HG03175 (cell line): ENCODE data around the gene PFDN5.
"Not testable (repeated sequence)": the region's sequence is repeated elsewhere in the genome, so short reads cannot be mapped to it uniquely, and the experiment has no call there.

Experiments
- ATAC-seq: cut with Tn5 transposase; IDR thresholded peaks from one replicate; pipeline ENCODE4 v1.9.1; 2021; ENCODE audit warnings: mild to moderate bottlenecking, moderate library complexity; ENCODE audit not compliant: unreplicated experiment

Gene PFDN5

DNA sequence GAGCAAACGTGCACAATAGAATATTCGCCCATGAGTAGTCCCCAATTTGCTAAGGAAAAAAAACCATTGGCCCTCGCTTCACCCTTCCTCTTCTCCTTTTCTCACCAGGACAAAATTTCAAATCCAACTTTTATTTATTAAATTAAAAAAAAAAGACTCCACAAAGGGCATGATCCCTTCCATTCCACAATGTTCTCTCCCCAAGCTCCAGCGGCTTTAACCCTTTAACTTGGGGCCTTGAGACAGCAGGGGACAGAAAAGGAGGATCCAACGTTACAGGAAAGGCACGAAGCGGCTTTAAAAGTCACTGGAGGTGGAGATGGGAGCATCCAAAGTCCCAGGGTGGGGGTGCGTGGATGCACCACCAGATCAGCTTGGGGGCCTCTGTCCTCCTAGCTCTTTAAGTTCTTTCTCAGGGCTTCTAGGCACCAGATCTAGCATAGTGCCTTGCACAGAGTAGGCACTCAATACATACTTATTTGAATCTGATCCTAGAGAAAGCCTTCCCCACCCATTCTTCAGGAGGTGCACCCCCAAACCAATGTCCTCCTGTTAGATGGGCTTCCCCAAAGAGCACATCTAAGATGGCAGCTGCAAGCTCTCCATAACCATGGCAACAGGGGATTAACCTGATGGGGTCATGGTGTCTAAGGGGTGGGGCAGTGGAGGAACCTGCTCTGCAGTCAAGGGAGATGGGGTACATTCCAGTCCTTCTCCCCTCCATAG lies 31.3 kb downstream of the PFDN5 start:
- ATAC-seq = no peak

DNA sequence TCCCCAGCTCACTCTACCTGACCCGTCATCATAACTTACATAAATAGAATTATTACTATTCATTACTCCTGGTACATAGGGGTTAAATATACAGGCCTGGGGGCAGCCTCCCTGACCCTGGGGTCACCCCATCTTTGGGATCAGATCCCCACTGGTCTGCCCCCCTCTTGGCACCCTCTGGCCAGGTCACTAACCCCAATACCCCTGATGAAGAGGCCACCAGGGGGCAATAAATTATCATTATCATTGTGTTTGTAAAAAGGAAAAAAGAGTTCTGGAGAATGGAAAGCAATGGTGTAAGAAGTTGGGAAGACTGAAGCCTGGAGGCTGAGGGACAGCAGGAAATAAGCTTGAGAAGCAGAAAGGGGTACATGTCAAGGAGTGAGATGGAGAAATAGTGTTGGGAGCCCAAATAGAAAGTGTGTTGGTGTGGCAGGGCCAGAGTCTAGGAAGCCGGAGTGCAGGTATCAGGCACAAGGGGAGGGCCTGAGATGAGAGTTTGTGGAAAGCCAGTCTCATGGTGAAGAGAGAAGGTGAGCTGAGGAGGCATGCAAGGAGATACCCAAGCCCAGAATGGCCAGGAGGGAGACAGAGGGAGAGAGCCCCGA lies 32.2 kb downstream of the PFDN5 start:
- no peak for ATAC-seq

DNA sequence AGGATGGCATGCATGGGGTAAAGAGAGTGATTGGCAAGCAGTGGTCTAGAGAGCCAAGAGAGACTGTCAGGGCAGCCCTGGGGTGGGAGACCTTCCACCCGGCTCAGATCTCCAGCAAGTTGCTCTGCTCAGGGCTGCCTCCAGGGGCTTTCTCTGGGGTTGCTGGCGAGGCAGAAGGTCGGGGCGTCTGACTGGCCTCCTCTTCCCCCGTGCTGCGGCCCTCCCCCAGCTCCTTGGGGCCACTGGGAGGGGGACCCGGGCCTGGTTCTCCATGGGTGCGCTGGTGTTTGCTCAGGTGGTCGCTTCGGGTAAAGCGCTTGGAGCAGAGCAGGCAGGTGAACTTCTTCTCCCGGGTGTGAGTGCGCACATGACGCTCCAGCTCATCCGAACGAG lies 32.7 kb downstream of the PFDN5 start:
- no peak for ATAC-seq

DNA sequence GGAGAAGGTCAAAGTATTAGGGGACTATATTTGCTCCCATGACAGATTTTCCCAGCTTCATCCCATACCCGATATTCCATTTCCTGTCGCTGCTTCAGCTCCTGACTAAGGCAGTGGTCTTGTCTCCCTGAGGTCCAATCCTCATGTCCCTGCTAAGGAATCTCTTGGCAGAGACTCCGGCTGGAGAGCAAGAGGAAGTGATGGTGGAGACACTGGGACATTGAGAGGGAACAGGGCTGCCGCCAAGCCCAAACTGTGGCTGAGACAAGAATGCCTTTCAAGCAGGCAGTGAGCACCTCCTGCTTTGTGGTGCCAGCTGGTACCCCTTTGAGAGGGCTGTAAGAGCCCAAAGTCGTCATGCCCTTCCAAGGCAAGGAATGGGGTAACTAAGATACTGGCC lies 35.3 kb downstream of the PFDN5 start:
- ATAC-seq = no peak

DNA sequence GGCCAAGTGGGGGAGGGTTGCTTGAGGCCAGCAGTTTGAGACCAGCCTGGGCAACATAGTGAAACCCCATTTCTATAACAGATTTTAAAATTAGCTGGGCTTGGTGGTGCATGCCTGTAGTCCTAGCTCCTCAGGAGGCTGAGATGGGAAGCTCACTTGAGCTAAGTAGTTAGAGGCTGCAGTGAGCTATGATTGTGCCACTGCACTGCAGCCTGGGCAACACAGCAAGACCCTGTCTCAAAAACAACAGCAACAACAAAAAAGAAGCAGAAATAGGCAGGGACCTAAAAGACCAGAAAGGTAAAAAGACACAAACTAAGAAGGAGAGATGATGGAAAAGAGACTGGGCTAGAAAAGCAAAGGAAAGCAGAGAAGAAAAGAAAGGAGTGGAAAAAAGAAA lies 37.0 kb downstream of the PFDN5 start:
- ATAC-seq = not testable (repeated sequence)

DNA sequence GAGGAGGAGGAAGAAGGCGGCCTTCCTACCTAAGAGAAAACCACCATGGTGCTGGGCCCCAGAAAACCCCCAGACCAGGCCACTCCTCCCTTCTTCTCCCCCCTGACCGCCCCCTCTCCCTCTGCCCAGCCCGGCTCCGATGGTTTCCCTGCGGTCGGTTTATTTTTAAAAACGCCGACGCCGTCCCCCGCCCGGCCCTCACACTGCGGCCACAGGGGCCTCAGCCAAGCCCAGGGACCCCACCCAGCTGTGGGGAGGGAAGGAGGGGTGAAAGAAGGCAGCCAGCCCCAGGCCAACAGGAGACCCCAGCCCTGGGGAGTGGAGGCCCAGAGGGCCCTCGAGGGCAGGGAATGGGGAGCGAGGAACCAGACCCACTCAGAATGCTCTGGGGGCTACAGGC lies 37.4 kb downstream of the PFDN5 start:
- ATAC-seq = no peak

DNA sequence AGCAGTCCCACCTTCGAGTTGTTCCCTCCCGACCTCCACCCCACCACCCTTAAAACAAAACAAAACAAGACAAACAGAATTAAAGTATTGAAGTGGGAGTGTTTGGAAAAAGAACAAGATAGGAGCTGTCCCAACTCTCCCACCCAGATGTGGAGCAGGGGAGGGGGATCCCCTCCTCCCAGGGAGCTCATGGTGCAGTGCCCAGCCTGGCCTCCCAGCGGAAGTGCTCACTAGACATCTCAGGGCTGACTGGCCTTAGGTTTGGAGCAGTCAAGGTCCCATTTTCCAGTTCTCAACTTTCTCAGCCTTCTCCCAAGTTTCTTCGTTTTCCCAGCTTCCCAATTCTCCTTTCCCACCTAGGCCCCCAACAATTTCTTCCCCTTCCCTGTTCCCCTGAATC lies 37.9 kb downstream of the PFDN5 start:
- no peak for ATAC-seq

DNA sequence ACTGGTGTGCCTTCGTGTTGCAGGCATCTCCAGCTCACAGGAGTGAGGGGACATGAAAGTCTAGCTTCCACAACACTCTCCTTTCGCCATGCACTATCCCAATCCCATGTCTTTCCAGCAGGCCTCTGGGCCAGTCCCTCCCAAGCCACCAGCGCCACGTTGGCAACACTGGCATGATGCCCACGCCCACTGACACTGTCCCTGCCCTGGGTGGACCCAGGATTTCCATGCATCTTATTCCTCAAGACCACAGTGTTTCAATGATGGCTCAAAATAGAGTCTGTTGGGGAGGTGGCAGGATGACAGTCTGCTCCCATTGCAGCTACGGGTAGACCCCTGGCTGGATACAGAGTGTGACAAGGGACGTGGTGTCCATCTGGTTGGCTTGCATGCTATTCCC lies 38.5 kb downstream of the PFDN5 start:
- ATAC-seq = no peak

DNA sequence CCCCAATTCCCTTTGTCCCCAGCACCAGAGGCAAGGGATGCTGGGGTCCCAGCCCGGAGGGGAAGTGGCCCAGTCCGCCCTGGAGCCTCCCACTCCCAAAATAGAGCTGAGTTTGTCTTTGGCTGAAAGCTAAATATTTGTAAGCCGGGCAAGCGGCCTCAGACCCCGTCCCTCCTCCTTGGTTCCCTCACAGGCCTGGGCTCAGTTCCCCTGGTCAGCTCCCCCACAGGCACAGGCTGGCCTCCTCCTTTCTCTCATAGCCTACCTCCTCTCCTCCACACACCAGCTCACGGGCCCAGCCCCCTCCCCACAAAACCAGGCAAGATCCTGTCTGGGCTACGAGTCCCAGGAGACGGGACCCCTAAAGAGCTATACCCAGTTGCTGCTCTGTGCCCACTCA lies 39.5 kb downstream of the PFDN5 start:
- no peak for ATAC-seq

DNA sequence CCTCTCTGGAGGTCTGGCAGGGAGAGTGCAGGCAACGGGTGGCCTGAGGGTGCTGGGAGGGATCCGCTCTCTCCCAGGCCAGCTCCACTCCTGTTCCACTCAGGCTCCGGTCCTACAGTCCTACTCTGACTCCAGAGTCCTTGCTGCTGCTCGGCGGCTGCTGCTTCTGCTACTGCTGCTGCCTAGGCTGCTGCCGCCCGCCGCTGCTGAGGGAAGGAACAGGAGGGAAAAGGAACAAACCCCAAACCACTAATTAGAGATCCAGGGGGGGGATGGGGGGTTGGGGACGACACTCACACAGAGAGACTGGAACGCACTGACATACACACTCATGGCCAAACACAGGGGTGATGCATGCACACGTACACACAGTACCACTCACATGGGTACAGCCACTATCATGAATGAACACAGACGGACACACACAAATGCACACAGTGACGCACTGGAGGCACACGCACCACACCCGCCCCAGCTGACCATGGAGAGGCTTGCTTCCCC lies 40.9 kb downstream of the PFDN5 start, which contains the start of gene SP7:
Gene SP7, minus strand, starts transcription at position 174 of the 501 bp plus-strand sequence. CDS start 708 bp downstream, outside the sequence.
- no peak for ATAC-seq

DNA sequence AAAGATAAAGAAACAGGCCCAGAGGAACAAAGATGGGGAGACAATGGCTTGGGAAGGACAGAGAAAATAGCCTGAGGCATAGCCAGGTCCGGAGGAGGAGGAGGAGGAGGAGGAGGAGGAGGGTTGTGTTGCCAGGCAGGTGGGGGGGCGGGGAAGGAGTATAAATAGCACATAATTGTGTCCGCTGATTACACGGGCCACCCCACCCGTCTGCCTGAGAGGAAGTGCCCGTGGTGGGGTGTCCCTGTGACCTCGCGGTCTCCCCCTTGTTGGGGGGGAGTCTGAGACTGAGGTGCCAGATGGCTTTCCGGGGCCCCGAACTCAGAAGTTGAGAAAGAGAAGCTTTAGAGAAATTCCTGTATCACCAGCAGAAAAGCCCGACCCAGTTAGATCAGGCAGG lies 42.7 kb downstream of the PFDN5 start:
- ATAC-seq = no peak

DNA sequence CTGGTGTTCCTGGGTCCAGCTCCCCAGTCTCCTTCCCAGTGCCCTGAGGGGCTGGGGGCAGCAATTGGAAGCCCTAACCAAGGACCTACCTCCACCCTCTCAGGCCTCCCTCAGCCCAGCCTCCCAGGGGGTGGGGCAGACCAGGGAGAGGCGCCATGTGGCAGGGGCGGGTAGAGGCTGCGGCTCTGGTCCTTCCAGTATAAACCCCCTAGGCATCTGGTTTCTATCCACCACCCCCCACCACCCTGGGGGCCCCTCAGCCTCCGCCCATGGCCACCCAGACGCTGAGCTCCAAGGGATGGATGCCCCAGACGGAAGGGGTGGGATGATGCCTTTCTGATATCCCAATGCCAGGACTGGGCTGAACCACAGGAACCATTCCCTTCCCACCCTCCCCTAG lies 43.6 kb downstream of the PFDN5 start:
- no peak for ATAC-seq

DNA sequence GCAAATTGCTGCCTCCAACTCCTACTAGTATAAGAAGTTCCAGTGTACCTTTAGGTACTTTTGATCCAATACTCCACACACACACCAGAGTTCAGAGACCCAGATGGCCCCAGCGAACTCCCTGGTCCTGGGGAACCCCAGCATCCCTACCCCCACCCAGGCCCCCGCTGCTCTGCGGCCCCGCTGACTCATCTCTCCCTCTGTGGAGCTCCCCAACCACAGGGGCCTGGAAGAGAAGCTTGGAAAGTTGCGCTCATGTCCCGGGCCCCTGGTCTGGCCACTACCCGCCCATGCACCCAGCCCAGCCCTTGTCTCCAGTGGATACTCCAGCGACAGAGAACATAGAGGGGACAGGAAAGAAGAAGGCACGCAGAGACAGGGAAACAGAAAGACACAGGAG lies 45.1 kb downstream of the PFDN5 start:
- no peak for ATAC-seq

DNA sequence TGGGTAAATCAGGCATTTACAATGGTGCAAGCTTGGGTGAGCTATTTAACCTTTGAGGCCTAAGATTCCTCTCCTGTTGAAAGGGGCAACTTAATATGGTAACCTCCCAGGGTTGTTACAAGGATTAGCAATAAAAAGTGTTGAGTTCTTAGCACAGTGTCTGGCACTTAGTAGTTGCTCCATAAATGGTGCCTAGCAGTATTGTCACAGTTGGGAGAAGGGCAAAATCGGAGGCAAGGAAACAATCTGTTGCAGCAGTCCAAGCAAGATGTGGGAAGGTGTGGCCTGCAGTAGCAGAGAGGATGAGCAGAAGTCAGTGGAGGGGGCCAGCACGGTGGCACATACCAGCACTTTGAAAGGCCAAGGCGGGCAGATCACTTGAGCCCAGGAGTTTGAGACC lies 48.1 kb downstream of the PFDN5 start:
- no peak for ATAC-seq

DNA sequence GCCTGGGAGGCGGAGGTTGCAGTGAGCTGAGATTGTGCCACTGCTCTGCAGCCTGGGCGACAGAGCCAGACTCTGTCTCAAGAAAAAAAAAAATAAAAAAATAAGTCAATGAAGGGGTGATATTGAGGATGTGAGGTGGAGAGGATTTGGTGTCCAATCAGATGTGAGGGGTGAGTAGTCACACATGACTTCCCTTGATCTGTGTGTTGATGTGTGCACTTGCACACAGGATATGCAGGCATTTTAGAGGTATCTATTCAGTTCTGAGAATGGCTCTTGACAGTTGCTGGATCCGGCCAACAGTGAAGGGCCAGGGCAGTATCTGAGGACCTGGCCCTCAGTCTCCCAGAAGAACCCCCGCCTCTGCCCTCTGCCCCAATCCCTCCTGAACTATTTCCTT lies 48.6 kb downstream of the PFDN5 start:
- ATAC-seq = no peak

DNA sequence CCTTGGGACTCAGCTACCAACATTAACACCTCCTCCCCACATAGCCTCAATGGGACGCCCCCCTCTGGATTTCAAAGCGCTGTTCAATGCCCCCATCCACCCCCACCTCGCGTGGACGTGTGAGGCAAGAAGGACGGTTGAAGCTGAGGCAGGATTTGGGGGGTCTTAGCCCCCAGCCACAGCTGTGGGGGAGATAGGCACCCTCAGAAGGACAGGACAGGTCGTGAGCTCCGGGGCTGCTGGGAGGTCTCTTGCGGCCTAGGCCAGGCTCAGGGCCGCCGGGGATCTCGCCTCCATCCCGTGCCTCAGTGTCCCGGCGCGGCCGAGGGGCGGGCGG lies 49.1 kb downstream of the PFDN5 start:
- ATAC-seq = no peak

DNA sequence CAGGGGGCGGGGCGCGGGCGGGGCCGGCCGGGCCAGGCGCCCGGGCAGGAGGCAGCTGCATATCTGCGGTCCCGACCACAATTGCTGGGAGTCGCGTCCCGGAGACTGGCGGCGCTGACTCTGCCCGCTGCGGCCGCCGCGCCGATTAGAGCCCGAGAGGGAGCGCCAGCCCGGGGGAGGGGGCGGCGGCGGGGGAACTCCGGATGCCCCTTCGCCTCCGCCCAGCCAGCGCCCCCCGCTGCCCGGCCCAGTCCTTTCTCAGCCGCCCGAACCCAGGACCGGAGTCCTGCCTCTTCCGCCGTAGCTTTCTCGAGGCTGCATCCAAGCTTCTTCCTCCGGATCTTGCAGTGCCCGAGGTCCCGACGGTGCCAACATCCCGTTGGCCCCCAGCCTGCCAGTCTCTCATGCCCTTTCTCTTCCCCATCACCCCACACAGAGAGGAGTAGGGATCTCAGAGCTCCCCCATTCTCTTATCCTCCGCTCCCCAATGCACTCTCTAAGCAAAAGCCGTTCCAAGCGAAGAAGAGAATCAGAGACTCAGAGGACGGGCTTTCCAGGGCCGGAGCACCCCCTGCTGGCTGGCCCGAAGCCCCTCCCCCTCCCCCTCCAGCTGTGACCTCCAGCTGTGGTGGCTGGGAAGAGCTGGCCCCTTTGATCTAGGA lies 49.6 kb downstream of the PFDN5 start:
- ATAC-seq = peak; percentile 69

DNA sequence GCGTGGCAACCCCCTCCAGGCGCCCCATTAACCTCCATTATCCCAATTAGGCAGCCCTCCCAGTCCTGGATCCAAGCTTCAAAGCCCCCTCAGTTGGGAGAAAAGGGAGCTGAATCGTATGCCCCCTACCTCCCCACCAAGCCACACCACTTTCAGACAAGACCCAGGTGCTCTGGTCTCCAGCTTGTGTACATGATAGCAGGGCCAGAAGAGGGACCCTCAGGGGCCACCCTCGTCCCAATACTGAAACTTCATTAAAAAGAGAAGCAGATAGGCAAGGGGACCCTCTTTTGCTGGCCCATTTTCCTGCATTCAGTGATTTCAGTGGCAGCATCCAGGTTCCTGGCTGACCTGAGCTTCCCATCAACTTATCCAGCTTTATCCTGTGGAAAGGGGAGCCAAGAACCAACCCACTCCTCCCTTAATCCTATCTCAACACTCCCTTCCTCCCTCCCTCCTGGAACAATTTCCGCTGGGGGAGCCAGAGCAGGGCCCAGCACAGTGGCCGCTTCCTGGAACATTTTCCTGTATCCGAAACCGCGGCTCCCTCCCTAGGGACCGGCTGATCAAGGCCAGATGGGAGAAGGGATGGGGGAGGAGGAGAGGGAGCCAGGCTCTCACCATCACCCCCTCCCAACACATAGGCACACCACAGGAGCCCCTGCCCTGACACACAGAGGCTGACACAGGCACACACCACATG lies 50.3 kb downstream of the PFDN5 start:
- ATAC-seq = peak; percentile 16

DNA sequence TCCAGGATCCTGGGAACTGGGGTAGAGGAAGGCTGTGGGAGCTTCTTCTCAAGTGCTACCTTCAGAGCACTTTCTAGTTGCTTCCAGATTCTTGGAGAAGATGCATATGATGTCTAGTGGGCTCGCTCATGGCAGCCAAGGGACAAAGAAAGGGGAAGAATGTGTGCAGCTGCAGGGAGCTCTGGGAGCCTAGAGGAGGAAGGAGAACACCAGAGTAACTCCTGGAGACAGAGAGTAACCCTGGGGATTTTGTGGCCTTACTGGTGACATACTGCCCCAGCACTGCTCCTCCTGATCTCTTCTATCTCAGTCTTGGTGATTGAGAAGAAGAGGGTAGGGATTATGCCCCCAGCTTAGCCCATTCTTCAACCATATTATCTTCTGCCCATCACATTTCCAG lies 51.1 kb downstream of the PFDN5 start:
- no peak for ATAC-seq

DNA sequence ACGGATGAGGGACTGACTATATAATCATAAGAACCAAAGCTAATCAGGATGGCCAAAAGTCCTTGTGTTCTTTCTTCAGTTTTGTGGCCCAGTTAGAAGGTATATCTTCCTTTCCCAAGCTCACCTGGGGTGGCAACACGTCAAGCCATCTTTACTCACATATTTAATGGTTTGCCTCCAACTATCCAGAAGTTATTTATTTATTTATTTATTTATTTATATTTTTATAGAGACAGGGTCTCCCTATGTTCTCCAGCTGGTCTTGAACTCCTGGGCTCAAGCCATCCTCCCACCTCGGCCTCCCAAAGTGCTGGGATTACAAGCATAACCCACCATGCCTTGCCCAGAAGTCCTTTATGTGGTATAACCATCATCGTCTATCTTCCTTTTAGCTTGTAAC lies 52.6 kb downstream of the PFDN5 start:
- ATAC-seq = no peak
